ENCODE measurements around the gene TKT.

- TF ChIP-seq EP300 (IDR thresholded peaks at IDR 0.05) (no peak), POLR2A (IDR thresholded peaks at IDR 0.05) (no peak), CTCF (IDR thresholded peaks at IDR 0.05) (no peak)
These were observed 20.3 kb downstream of the TKT start for GRCh38 chr3:53235545-53235944.

All from ovary (tissue), 3 donors.